ENCODE data around the gene FLOT2.
"Not testable (repeated sequence)": the region's sequence is repeated elsewhere in the genome, so short reads cannot be mapped to it uniquely, and the experiment has no call there.

Gene FLOT2

DNA sequence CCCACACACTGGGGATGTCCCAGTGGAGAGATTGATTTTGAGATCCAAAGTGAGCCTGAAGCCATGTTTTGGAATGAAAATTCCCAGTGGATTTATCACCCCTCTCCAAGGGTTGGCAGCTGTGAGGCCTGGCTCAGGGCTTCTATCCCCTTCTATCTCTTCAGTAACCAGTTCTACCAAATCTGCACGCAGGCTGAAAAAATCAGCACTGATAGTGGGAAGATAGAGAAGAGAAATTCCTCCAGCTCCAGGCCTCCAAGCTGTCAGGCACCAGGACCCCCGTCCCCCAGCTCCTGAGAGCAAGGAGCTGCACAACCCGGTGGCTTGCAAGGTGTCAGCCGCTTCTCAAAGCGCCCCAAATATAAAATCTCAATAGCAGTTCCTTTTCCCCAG lies 1.0 kb downstream of the FLOT2 start:
- DNase-seq (ENCODE audit: low read depth in 1 of 2, low spot score in 1 of 2) = no peak

DNA sequence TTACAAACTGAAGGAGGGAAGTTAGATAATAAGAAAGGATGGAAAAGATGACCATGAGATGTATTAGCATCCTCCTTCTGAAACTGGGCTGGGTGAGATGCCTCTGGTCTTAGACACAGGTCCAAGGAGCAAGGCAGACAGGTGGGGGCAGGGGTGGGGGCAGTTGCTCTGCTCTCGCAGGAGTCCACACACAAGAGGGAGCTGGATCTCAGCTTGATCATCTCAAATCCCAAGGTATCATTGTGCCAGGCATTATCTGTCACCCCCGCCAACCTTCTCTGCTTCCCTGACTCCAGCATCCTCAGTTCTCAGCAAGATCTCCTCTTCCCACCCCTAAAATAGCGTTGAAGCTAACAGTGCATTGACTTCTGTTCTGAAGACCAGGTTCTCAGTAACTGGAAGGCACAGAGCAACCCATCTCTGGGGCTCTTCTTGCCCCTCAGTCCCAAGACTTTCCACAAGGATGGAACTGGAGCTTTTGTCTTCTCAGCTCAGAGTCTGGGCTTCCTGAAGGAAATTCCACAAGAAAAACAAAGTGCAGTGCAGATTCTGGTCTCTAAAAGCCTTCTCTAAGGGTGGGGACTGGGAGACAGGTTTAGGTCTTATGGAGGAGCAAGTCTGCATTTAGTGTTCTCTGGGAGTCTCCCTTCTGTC lies 1.6 kb downstream of the FLOT2 start:
- DNase-seq (ENCODE audit: low read depth in 1 of 2, low spot score in 1 of 2) = no peak

DNA sequence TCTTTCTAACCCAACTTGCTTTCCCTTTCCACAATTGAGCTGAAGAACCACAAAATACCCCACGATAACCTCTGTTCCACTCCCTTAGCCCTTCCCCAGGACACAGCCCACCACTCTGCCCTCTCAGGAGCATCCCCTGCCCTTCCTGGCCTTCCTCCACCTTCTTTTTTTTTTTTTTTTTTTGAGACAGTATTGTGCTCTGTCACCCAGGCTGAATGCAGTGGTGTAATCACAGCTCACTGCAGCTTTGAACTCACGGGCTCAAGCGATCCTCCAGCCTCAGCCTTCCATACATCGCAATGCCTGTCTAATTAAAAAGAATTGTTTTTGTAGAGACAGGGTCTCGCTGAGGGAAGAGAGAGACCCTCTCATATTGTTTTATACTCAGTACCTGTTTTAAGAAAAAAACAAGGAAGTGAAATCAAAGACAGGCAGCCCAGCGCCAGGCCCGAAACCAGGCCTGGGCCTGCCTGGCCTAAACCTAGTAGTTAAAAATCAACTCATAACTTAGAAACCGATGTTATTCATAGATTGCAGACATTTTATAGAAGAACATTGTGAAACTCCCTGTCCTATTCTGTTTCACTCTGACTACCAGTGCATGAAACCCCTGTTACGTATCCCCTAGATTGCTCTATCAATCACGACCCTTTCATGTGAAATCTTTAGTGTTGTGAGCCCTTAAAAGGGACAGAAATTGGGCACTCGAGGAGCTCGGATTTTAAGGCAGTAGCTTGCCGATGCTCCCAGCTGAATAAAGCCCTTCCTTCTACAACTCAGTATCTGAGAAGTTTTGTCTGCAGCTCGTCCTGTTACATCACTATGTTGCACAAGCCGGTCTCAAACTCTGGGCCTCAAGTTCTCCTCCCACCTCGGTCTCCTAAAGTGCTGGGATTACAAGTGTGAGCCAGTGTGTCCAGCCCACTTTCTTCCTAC lies 4.0 kb downstream of the FLOT2 start:
- DNase-seq (ENCODE audit: low read depth in 1 of 2, low spot score in 1 of 2) = peak; percentile 7 to 9

DNA sequence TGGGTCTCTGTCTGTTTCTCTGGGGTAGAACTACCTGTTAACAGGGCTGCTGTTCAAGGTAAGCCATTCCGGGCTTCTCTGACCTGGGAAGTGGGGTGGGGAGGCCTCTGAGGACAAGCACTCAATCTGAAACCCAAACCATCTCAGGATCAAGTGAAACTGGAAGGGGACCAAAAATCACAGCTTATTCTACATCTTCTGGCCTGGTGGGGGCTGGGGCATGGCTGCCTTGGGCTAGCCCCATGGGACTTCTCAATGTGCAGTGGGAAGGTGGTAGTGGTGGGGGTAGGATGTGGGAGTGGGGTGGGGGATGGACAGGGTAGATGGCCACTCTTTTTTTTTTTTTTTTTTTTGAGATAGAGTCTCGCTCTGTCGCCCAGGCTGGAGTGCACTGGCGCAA lies 5.5 kb downstream of the FLOT2 start:
- DNase-seq (ENCODE audit: low read depth in 1 of 2, low spot score in 1 of 2) = no peak

DNA sequence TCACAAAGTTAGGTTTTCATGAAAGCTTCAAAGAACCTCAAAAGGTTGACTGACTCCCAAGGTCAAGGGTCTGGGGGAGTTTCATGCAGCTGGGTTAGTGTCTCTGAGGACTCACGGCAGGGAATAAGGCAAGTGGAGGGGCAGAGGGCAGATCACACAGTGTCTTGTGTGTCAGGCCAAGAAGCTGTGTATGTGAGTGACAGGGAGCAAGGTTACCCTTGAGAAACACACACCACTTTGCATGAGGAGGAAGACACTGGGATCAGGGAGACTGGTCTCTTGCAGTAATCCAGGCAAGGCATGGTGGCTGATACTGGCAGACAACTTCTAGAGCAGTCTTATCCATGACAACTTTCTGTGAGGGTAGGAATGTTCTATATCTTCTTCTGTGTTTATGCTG lies 6.3 kb downstream of the FLOT2 start:
- no peak for DNase-seq (ENCODE audit: low read depth in 1 of 2, low spot score in 1 of 2)

DNA sequence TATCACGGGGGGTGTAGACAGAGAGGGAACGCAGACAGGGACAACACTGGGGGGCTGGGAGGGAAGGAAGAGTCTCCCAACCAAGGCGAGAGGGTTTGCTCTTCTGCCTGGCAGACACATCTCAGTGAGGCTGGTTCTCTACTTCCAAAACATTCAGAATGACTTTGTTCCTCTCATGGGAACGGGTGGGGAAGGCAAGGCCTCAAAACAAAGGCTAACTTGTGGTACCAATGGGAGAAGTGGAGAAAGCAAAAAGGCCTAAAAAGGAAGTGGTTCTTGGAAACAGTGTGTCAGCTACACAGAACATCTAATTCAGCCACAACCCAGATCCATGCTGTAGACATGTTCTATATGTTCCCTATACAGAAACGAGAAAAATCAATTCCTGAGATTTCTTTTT lies 7.5 kb downstream of the FLOT2 start:
- DNase-seq (ENCODE audit: low read depth in 1 of 2, low spot score in 1 of 2) = no peak

DNA sequence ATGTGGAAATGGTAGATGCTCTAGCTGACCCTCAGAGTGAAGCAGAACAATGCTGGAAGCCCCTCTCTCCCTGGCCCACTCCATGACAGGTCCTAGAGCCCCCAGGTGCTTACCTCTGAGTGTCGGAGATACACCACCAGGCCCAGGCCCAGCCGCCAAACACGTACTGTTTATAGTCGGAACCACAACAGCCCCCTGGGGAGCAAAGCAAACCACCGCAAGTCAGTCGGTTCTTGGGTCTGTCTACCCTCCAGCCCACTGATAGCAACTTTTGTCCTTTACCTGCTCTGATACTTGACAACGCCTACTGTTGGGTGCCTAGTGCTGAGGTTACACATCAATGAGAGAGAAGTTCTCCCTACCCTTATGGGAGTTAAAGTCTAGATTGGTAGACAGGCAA lies 8.7 kb downstream of the FLOT2 start:
- no peak for DNase-seq (ENCODE audit: low read depth in 1 of 2, low spot score in 1 of 2)

DNA sequence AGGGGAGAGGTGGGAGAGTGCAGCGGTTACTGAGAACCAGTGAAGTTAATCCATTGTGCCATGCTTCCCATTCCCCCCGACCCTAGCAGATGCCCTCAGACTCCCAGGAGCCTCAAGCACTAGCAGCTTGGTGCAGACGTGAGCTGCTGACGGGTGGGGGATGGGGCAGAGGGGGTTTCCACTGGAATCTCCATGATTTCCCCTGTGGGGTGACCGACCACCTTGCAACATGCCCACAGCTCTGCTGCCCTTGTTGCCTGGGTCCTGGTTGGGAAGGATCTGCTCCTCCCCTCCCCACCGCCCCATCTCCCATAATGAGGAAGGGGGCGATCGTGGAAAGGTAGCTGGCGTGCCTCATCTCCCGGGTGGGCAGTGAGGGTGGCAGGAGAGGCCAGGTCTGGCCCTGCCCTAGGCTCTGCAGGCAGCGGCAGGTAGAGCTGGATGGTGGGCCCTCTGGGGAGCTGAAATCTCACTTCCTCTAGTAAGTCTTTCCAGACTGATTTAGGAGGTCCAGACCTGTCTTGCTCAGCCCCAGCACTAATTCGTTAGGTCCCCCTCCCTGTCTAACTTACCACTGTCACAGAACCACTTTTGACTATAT lies 9.6 kb downstream of the FLOT2 start:
- DNase-seq (ENCODE audit: low read depth in 1 of 2, low spot score in 1 of 2) = no peak

DNA sequence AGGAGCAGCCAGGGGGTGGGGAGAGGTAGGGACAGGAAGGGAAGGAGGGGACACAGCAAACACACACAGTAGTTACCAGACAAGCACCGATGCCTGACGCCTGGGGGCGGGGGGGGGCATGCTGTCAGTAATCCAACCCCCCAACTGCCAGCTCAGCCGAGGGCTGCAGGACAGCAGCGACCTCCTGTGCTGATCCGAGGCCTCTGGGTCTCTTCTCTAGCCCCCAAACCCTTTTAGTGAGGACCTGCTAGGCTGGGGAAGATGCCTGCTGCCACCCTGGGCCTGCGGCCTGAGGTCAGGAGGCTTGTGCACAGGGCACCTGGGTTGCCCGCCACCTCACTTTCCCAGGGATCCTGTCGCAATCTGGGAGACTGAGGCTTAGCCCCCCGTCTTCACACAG lies 11.6 kb downstream of the FLOT2 start:
- no peak for DNase-seq (ENCODE audit: low read depth in 1 of 2, low spot score in 1 of 2)

DNA sequence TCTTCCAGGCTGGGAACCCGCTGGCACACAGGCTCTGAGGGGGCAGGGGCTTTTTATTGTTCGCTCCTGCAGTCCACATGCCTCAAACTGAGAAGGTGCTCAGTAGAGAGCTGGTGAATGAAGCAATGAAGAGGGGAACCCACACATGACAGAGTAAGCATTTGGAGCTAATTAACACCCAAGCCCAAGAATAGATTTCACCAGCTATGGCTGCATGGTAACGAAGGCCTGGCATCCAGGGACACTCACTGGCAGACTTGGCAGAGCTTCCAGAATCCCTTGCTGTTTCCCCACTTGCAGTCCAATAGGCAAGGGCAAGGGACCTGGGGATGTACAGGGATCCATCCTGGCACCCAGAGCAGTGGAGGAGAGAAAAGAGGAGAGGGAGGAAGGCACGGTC lies 12.2 kb downstream of the FLOT2 start:
- DNase-seq (ENCODE audit: low read depth in 1 of 2, low spot score in 1 of 2) = no peak

DNA sequence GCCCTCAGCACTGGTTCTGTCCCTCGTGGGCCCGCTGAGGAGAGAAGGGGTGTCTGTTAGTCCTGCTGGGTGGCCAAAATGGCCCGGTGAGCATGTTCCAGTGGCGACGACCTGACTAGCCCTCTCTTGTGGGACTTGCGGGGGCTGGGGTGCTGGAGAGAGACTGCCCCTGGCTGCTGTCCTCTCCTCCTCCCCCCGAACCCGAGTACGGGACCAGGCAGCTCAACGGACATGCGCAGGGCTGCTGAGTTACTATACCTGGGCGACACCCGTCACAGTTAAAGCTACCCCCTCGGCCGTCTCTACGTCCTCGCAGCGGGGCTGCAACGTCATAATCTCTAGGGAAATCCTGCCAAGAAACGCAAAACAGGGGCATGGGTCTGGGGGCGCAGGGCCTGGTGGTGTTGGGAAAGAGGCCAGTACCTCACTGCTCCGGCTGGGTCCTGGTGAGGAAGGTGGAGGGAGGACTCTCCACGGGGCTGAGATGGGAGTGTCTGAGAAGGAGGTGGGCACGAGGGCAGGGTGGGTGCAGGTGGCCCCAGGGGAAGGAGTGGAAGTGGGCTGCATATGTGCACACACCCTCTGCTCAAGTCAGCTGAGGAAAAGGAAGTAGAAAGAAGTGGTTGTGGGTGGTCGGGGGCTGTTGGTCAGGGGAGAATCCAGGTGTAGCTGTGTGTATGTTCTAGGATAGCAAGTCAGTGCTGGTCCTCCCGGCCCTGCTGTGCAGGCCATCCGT lies 13.4 kb downstream of the FLOT2 start:
- no peak for DNase-seq (ENCODE audit: low read depth in 1 of 2, low spot score in 1 of 2)

DNA sequence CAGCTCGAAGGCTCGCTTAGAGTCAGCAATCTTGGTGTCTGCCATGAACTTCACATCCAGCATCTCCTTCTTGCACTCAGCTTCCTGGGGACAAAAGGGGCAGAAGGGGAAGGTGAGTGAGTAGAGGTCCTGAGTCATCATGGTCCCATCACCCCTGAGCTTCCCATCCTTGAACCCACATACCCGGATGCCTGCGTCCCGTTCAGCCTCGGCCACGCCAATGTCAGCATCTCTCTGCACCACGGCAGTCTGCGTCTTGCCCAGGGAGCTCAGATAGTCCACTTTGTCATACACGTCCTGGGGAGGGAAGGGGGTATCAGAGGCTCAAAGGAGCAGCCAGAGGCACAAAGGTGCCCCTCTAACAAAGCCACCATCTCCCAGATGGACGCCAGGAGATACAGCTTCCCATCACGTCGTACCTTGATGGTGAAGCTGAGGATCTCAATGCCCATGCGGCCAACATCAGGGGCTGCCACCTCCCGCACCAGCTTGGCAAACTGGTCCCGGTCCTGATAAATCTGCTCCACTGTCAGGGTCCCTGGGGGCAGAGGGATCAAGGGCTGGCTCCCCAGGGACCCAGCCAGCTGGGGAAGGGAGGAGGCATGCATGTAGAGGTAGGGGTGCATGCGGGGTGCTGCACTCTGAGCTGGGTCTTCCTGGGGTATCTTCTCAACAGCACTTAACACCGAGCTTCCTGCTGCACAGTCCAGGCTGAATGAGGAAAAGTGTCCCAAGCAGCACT lies 15.2 kb downstream of the FLOT2 start:
- no peak for DNase-seq (ENCODE audit: low read depth in 1 of 2, low spot score in 1 of 2)

DNA sequence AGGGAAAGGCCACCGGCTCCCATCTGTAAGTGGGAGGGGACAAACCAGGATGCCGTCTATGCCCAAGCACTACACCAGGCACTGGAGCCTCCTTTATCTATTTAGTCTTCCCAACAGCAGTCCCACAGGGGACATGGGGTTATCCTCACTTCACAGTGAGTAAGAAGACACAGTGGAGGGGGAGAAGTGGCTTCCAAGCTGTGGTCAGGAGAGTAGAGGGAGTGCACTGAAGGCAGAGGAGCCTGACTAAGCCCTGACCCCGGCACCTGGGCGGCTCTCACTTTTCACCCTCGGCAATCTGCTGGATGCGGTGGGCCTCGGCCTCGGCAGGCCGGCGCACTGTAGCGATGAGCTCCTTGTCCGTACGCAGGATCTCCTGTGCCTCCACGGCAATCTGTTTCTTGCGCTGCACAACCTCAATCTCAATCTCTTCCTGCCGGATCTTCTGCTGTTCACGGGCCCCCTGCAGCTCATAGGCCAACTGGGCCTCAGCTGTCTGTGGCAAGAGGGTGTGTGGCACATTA lies 15.9 kb downstream of the FLOT2 start:
- DNase-seq (ENCODE audit: low read depth in 1 of 2, low spot score in 1 of 2) = no peak

DNA sequence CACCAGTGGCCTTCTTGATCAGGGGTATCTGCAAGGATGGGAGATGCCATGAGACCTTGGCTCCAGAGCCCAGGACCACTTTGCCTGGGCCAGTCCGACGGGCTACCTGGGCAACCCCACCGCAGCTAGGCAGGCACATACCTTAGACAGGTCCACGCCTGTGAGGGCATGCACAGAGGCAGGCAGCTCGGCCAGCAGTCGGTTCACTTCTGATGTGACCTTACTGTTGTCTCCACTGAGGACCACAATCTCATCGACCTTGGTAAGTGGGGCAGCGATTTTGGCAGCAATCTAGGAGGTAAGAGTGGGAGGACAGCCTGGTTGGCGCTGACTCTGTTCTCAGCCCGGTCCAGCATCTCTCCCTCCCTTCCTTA lies 17.0 kb downstream of the FLOT2 start:
- DNase-seq (ENCODE audit: low read depth in 1 of 2, low spot score in 1 of 2) = no peak

DNA sequence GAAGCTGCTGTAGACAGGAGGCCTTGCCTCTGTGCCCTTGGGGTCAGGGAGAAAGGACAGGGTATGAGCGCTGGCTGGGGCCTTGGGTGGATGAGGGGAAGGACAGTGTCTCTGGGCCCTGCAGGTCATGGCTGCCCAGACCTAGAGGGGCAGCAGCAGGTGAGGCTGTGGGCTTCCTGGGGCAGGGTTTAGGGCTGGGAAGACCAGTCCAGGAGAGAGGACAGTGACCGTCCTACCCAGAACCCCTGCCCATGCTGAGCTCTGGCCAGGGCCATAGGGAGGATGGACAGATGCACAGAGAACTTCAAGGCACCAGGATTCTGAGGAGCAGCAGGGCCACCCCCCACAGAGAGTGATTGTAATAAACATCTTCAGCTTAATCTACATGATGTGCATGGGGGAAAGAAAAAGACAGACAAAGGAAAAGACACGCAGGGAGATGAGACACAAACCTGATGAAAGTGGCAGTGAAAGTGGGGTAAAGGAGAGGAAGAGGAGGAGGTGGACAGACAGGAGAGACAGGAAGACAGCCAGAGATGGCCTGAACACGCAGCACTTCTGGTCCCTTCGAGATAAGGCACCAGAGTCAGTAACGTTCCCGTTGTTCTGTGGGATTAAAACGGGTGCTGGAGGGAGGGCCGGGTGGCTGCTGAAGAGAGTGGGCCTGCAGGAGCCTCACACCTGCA lies 17.5 kb downstream of the FLOT2 start:
- no peak for DNase-seq (ENCODE audit: low read depth in 1 of 2, low spot score in 1 of 2)

DNA sequence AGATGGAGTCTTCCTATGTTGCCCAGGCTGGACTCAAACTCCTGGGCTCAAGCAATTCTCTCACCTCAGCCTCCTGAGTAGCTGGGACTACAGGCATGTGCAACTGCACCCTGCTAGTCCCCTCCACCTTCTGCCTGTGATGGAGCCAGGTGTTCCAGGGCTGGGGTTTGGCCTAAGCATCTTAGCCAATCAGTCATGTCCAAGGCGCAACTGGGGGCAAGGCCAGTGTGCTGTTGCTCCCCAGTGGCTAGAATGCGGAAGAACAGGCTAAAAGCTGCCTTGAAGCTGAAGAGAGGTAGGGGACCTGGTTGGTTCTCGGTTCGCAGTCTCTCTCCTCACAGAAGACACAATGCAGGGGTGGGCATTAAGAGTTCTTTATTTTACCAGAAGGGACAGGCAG lies 18.6 kb downstream of the FLOT2 start:
- no peak for DNase-seq (ENCODE audit: low read depth in 1 of 2, low spot score in 1 of 2)

DNA sequence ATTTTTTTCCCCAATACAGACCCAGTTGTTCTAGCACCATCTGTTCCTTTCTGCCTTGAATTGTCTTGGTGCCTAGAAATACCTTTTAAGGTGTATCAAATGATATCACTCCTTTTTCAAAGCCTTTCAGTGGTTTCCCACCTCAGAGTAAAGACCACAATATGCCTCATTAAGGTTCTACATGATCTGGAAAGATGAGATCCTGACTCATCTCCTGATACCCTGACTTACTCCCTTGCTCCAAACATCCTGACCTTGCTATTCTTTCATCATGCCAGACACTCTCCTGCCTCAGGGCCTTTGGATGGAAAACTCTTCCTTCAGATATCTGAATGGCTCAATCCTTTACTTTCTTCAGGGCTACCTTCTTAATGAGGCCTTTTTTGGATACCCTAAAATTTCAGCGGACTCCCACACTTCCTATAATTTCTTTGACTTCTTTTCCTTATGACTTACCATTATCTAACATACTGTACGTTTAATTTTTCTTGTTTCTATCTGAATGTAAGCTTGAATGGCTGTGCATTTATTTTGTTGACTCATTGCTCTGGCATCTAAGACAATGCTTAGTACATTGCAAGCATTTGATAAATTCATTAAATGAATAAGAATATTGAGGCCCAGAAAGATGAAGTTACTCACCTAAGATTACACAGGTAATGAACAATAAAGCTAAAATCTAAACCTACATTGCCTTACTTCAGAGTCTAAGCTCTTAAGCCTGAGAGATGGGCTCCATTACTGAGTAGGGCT lies 19.2 kb downstream of the FLOT2 start:
- DNase-seq (ENCODE audit: low read depth in 1 of 2, low spot score in 1 of 2) = no peak

DNA sequence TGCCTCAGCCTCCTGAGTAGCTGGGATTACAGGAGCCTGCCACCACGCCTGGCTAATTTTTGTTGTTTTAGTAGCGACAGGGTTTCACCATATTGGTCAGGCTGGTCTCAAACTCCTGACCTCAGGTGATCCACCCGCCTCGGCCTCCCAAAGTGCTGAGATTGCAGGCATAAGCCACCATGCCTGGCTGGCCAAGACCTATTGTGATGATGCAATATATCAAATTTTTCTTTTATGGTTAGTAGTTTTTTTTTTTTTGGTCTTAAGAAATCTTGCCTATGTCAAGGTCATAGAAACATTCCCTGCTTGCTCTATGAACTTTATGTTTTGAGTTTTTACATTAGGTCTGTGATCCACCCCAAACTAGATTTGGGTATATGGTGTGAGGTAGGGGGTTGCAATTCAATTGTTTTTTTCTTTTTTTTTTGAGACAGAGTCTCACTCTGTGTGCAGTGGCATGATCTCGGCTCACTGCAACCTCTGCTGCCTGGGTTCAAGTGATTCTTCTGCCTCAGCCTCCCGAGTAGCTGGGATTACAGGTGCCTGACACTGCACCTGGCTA lies 20.3 kb downstream of the FLOT2 start:
- DNase-seq (ENCODE audit: low read depth in 1 of 2, low spot score in 1 of 2) = not testable (repeated sequence)
